ENCODE measurements around the gene F2RL1.

- TF ChIP-seq EZH2 (IDR thresholded peaks at IDR 0.05; ENCODE audit: borderline replicate concordance, insufficient read depth, low read depth, low read length, poor library complexity, severe bottlenecking) (no peak), CTCF (IDR thresholded peaks at IDR 0.05) (no peak)
These were observed 24.0 kb upstream of the F2RL1 start for GRCh38 chr5:76794871-76795270.
